T-helper 22 cell (primary cell): ENCODE measurements around the gene P4HTM.

Experiments
- DNase-seq: peaks from one replicate; pipeline ENCODE4 v3.0.0-alpha.2; 2020; ENCODE audit warnings: low read depth

P4HTM gene

GRCh38 chr3:48984663-48985062 lies 5.4 kb upstream of the P4HTM start:
- DNase-seq, result no peak

GRCh38 chr3:48985831-48986376 lies 4.1 kb upstream of the P4HTM start:
- no peak for DNase-seq

- DNase-seq, result no peak
Observed at GRCh38 chr3:48989126-48989795, 780 bp upstream of the P4HTM start.

- no peak for DNase-seq
Observed at GRCh38 chr3:48990636-48991469, 812 bp downstream of the P4HTM start.

- DNase-seq, result no peak
Observed at GRCh38 chr3:48991851-48992545, 2.0 kb downstream of the P4HTM start.

GRCh38 chr3:48993834-48994233 lies 3.8 kb downstream of the P4HTM start:
- DNase-seq, result no peak

GRCh38 chr3:48996640-48997039 lies 6.6 kb downstream of the P4HTM start:
- DNase-seq, result no peak

- no peak for DNase-seq
Observed at GRCh38 chr3:48997102-48997635, 7.1 kb downstream of the P4HTM start.

GRCh38 chr3:48997714-48998637 lies 7.9 kb downstream of the P4HTM start:
- DNase-seq, result no peak

GRCh38 chr3:48999085-48999858 lies 9.2 kb downstream of the P4HTM start:
- DNase-seq, result no peak

- DNase-seq, result no peak
Observed at GRCh38 chr3:49001155-49001554, 11.1 kb downstream of the P4HTM start.

GRCh38 chr3:49004352-49005302 lies 14.6 kb downstream of the P4HTM start:
- no peak for DNase-seq

- no peak for DNase-seq
Observed at GRCh38 chr3:49005303-49005680, 15.3 kb downstream of the P4HTM start.

GRCh38 chr3:49005998-49006397 lies 16.0 kb downstream of the P4HTM start:
- DNase-seq, result no peak

- no peak for DNase-seq
Observed at GRCh38 chr3:49006408-49007067, 16.5 kb downstream of the P4HTM start.

- peak; percentile 97 for DNase-seq
Observed at GRCh38 chr3:49007068-49007770, 17.2 kb downstream of the P4HTM start, which contains the start of gene WDR6. WDR6 (plus strand) TSS chr3:49007391; CDS start chr3:49007432, 41 bp downstream.

GRCh38 chr3:49007771-49008528 lies 17.9 kb downstream of the P4HTM start:
- peak; percentile 84 for DNase-seq
